OCI-LY1 (cell line): ENCODE data around the gene RAPGEF4.

Experiments used
- H2AFZ ChIP-seq: fragments of 200-600 bp; sonication (generic), shearing (Covaris generic); 2 replicates; pipeline ENCODE4 v1.6.0; 2014; ENCODE audit warnings: antibody characterized with exemption, mild to moderate bottlenecking, low read length
- H3F3A ChIP-seq: fragments of 200-600 bp; sonication (generic), shearing (Covaris generic); 2 replicates; pipeline ENCODE4 v1.6.0; 2014; ENCODE audit warnings: mild to moderate bottlenecking, antibody characterized with exemption, low read length, moderate library complexity; ENCODE audit not compliant: insufficient read depth
- H3K27ac ChIP-seq: fragments of 200-600 bp; sonication (generic); 2 replicates; pipeline ENCODE4 v1.5.1; 2014; ENCODE audit warnings: low read length, mixed run types, mild to moderate bottlenecking, low read depth; ENCODE audit not compliant: poor library complexity, severe bottlenecking
- H3K27me3 ChIP-seq: fragments of 200-600 bp; sonication (generic); 2 replicates; pipeline ENCODE4 v1.6.0; 2014; ENCODE audit warnings: antibody characterized with exemption, mild to moderate bottlenecking, low read length, moderate library complexity; ENCODE audit not compliant: insufficient read depth
- H3K36me3 ChIP-seq: fragments of 200-600 bp; sonication (generic); 2 replicates; pipeline ENCODE4 v1.6.1; 2014; ENCODE audit warnings: mild to moderate bottlenecking, antibody characterized with exemption, low read length, moderate library complexity, mixed read lengths; ENCODE audit not compliant: insufficient read depth
- H3K4me1 ChIP-seq: fragments of 200-600 bp; sonication (generic); 2 replicates; pipeline ENCODE4 v1.5.1; 2014; ENCODE audit warnings: mild to moderate bottlenecking, low read length, moderate library complexity; ENCODE audit not compliant: insufficient read depth, severe bottlenecking
- H3K4me2 ChIP-seq: fragments of 200-600 bp; sonication (generic), shearing (Covaris generic); 2 replicates; pipeline ENCODE4 v1.6.1; 2014; ENCODE audit warnings: low read length
- H3K4me3 ChIP-seq: fragments of 200-600 bp; sonication (generic); 2 replicates; pipeline ENCODE4 v1.5.1; 2014; ENCODE audit warnings: low read length, low read depth, mild to moderate bottlenecking, mixed read lengths; ENCODE audit not compliant: poor library complexity, severe bottlenecking
- H3K79me2 ChIP-seq: fragments of 200-600 bp; shearing (Covaris generic); 2 replicates; pipeline ENCODE4 v1.6.1; 2016; ENCODE audit warnings: mixed run types, low read length, mixed read lengths; ENCODE audit not compliant: insufficient read depth
- H3K9ac ChIP-seq: fragments of 200-600 bp; sonication (generic), shearing (Covaris generic); 2 replicates; pipeline ENCODE4 v1.6.1; 2014; ENCODE audit warnings: mild to moderate bottlenecking, low read length, mixed read lengths
- H3K9me2 ChIP-seq: fragments of 200-600 bp; sonication (generic), shearing (Covaris generic); 2 replicates; pipeline ENCODE4 v1.6.1; 2014; ENCODE audit warnings: low read depth, mild to moderate bottlenecking, low read length, mixed read lengths
- H3K9me3 ChIP-seq: fragments of 200-600 bp; shearing (Covaris generic); 2 replicates; pipeline ENCODE4 v1.6.1; 2014; ENCODE audit warnings: low read length, mixed read lengths
- H4K20me1 ChIP-seq: fragments of 200-600 bp; sonication (generic), shearing (Covaris generic); 2 replicates; pipeline ENCODE4 v1.6.0; 2016; ENCODE audit warnings: mild to moderate bottlenecking, low read length; ENCODE audit not compliant: insufficient read depth
- CTCF ChIP-seq: fragments of 200-600 bp; sonication (generic), shearing (Covaris generic); IDR thresholded peaks from 2 replicates; pipeline ENCODE4 v1.5.1; 2017; ENCODE audit warnings: mild to moderate bottlenecking, antibody characterized with exemption, low read length, moderate library complexity, mixed read lengths
- EZH2 ChIP-seq: fragments of 200-600 bp; sonication (generic), shearing (Covaris generic); IDR thresholded peaks from 2 replicates; pipeline ENCODE4 v1.8.0; 2017; ENCODE audit warnings: borderline replicate concordance, mixed run types, mild to moderate bottlenecking, antibody characterized with exemption, low read length, moderate library complexity, mixed read lengths

The RAPGEF4 gene

GRCh38 chr2:172976116-172976515, 240.5 kb downstream of the RAPGEF4 start:
- Histone ChIP-seq H3K27me3 (no peaks in the 10 kb centered on the region; the same call in 1 of the 2 replicates), H3K4me2 (no peak overlapping the region), H3K9me3 (no peaks in the 10 kb centered on the region), H3F3A (no peaks in the 10 kb centered on the region), H3K36me3 (no peaks in the 10 kb centered on the region), H4K20me1 (no peaks in the 10 kb centered on the region), H3K27ac (no peak overlapping the region), H3K9ac (no peak overlapping the region), H3K4me1 (no peaks in the 10 kb centered on the region), H3K9me2 (no peaks in the 10 kb centered on the region), H3K79me2 (no peaks in the 10 kb centered on the region), H3K4me3 (no peak overlapping the region), H2AFZ (no peak overlapping the region)
- TF ChIP-seq CTCF (no peak), EZH2 (no peak)

GRCh38 chr2:172976816-172977215, 241.2 kb downstream of the RAPGEF4 start:
- Histone ChIP-seq H3K4me3 (no peak overlapping the region), H3K4me1 (no peaks in the 10 kb centered on the region), H3K9ac (no peak overlapping the region), H3F3A (no peaks in the 10 kb centered on the region), H3K9me3 (no peaks in the 10 kb centered on the region), H2AFZ (no peak overlapping the region), H4K20me1 (no peaks in the 10 kb centered on the region), H3K27ac (no peak overlapping the region), H3K4me2 (no peak overlapping the region), H3K27me3 (no peaks in the 10 kb centered on the region; the same call in 1 of the 2 replicates), H3K36me3 (no peaks in the 10 kb centered on the region), H3K79me2 (no peaks in the 10 kb centered on the region), H3K9me2 (no peaks in the 10 kb centered on the region)
- no peak for TF ChIP-seq CTCF
- TF ChIP-seq EZH2 = no peak

GRCh38 chr2:172977270-172978062, 241.8 kb downstream of the RAPGEF4 start:
- no peaks in the 10 kb centered on the region for H3K36me3 ChIP-seq
- no peak overlapping the region for H3K27ac ChIP-seq
- no peaks in the 10 kb centered on the region for H3K4me1 ChIP-seq
- no peaks in the 10 kb centered on the region for H3K79me2 ChIP-seq
- TF ChIP-seq CTCF (0 out of 2 replicates have a peak, but pooled peaks have one; percentile 6), EZH2 (no peak)
- H3F3A ChIP-seq = no peaks in the 10 kb centered on the region
- H3K27me3 ChIP-seq = no peaks in the 10 kb centered on the region; the same call in 1 of the 2 replicates
- H3K4me3 ChIP-seq = no peak overlapping the region
- H3K9me3 ChIP-seq = no peaks in the 10 kb centered on the region
- no peak overlapping the region for H3K4me2 ChIP-seq
- no peaks in the 10 kb centered on the region for H3K9me2 ChIP-seq
- H2AFZ ChIP-seq = no peak overlapping the region
- H3K9ac ChIP-seq = no peak overlapping the region
- no peaks in the 10 kb centered on the region for H4K20me1 ChIP-seq
